Lower lobe of right lung (tissue), 2 donors: ENCODE data around the gene NTN3. TPM values are rescaled to one million over a fixed set of nuclear protein-coding genes. Genes with fewer than 3 reads are reported as not detected.
A peak's percentile ranks its signal among the peaks of the same experiment; 100 is the strongest.

Experiments
- ATAC-seq, 2 donors: fragments of 200-7000 bp; cut with Tn5 transposase; one replicate each; pipeline ENCODE4 v1.9.1; 2020 to 2022; ENCODE audit warnings: mild to moderate bottlenecking in 2 of 2, moderate library complexity in 2 of 2
- DNase-seq: peaks from one replicate; pipeline ENCODE4 v3.0.0-alpha.2; 2020
- H3K27ac ChIP-seq: fragments of 200-600 bp; one replicate; pipeline ENCODE4 v1.8.0; 2022
- H3K27me3 ChIP-seq: fragments of 200-600 bp; one replicate; pipeline ENCODE4 v1.8.0; 2022; ENCODE audit warnings: low read depth
- H3K36me3 ChIP-seq: fragments of 200-600 bp; one replicate; pipeline ENCODE4 v1.8.0; 2022; ENCODE audit warnings: mild to moderate bottlenecking
- H3K4me1 ChIP-seq: fragments of 200-600 bp; one replicate; pipeline ENCODE4 v1.8.0; 2022
- H3K4me3 ChIP-seq: fragments of 200-600 bp; one replicate; pipeline ENCODE4 v1.8.0; 2022; ENCODE audit warnings: mild to moderate bottlenecking
- H3K9me3 ChIP-seq: fragments of 200-600 bp; one replicate; pipeline ENCODE4 v1.8.0; 2022
- intact Hi-C: fragments of 100-400 bp; cut with DNase I; formaldehyde crosslinking; loops from one replicate; pipeline ENCODE4 v1.11.0; 2022
- total RNA-seq: library from RNA; stranded (reverse); fragmentation: NEBNext Ultra II Directional; extraction: Animal tissue kit (Norgen Biotek cat#: 25700); gene quantifications from one replicate; pipeline ENCODE4 v1.2.1, GENCODE V29; 2021
- TF ChIP-seq, protein P1 (sequence below): fragments of 200-600 bp; IDR thresholded peaks from one replicate; pipeline ENCODE4 v1.8.0; 2022; ENCODE audit warnings: antibody characterized with exemption, mild to moderate bottlenecking
- donor health status: DM: no; HTN: yes; CAD: no; lungs with severe emphysema.

The NTN3 gene
- total RNA-seq, 1 donor from 2014 or later = 0.24 TPM

DNA sequence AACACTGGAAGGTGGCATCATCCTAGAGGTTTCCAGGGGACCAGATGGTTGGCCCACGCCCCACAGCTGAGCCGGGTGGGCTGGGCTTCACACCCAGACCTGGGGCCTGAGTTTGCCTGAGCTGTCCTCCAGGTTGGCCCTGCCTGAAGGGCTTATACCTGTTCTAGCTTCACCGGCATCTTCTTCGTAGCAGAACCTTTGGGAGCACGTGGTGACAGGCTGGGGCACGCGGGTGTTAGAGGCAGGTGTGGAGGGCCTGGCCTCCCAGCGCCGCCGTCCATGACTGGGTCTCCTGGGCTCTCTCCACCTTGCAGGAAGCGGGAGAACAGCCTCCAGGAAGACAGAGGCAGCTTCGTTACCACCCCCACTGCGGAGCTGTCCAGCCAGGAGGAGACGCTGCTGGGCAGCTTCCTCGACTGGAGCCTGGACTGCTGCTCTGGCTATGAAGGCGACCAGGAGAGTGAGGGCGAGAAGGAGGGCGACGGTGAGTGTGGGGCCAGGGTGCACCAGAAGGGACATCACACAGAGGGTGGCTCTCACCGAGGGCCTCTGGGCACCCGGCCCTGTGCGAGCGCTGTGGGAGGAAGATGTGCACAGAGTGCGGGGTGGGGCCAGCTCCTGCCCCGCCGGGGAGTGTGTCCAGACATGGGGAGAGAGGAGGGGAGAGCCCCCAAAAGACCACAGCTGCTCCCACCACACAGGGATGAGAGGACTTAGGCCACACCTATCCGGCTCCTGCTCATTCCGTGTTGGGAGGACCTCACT lies 15.8 kb upstream of the NTN3 start:
- no peak for DNase-seq
- no peaks in the 10 kb centered on the region for H3K9me3 ChIP-seq
- H3K27me3 ChIP-seq = no peaks in the 10 kb centered on the region
- peaks cover 12% of the 10 kb centered on the region for H3K4me1 ChIP-seq
- intact Hi-C loops = no loop called here
- no peak overlapping the region for H3K4me3 ChIP-seq
- TF ChIP-seq, protein P1, sequence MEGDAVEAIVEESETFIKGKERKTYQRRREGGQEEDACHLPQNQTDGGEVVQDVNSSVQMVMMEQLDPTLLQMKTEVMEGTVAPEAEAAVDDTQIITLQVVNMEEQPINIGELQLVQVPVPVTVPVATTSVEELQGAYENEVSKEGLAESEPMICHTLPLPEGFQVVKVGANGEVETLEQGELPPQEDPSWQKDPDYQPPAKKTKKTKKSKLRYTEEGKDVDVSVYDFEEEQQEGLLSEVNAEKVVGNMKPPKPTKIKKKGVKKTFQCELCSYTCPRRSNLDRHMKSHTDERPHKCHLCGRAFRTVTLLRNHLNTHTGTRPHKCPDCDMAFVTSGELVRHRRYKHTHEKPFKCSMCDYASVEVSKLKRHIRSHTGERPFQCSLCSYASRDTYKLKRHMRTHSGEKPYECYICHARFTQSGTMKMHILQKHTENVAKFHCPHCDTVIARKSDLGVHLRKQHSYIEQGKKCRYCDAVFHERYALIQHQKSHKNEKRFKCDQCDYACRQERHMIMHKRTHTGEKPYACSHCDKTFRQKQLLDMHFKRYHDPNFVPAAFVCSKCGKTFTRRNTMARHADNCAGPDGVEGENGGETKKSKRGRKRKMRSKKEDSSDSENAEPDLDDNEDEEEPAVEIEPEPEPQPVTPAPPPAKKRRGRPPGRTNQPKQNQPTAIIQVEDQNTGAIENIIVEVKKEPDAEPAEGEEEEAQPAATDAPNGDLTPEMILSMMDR = no peak
- H3K36me3 ChIP-seq = peaks cover 13% of the 10 kb centered on the region
- no peak overlapping the region for H3K27ac ChIP-seq
- ATAC-seq = no peak

DNA sequence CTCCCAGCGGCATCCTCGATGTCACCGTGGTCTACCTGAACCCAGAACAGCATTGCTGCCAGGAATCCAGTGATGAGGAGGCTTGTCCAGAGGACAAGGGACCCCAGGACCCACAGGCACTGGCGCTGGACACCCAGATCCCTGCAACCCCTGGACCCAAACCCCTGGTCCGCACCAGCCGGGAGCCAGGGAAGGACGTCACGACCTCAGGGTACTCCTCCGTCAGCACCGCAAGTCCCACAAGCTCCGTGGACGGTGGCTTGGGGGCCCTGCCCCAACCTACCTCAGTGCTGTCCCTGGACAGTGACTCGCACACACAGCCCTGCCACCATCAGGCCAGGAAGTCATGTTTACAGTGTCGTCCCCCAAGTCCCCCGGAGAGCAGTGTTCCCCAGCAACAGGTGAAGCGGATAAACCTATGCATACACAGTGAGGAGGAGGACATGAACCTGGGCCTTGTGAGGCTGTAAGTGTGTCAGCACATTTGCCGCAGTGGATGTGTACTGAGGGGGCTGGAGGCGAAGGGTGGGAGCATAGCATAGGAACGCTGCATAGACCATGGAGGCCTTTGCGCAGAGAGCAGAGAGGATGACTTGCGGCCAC lies 14.4 kb upstream of the NTN3 start:
- Histone ChIP-seq H3K4me3 (no peak overlapping the region), H3K9me3 (no peaks in the 10 kb centered on the region), H3K27ac (no peak overlapping the region), H3K27me3 (no peaks in the 10 kb centered on the region), H3K4me1 (peaks cover 16% of the 10 kb centered on the region), H3K36me3 (peaks cover 13% of the 10 kb centered on the region)
- intact Hi-C loops = no loop called here
- no peak for DNase-seq
- TF ChIP-seq, protein P1 = no peak
- no peak for ATAC-seq

DNA sequence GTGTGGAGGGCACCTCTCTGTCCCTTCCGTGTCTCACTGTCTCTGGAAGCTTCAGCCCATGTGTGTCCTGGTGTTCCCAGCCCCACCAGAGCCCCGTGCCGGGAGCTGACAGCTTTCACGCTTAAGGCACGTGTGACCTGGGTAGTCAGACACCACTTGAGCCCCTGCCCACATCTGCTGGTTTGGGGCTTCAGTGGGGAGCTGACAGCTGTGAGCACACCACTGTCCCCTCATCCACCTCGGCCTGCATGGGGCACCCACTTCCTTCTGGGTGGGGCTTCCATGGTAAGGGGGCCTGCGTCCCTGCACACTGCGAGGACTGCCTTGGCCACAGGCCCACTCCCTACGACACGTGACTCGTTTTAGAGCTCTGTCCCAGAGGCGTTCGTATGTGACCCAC lies 13.8 kb upstream of the NTN3 start:
- H3K27me3 ChIP-seq = no peaks in the 10 kb centered on the region
- peaks cover 13% of the 10 kb centered on the region for H3K36me3 ChIP-seq
- intact Hi-C loops = no loop called here
- peaks cover 16% of the 10 kb centered on the region for H3K4me1 ChIP-seq
- no peak overlapping the region for H3K27ac ChIP-seq
- H3K9me3 ChIP-seq = no peaks in the 10 kb centered on the region
- DNase-seq = no peak
- TF ChIP-seq, protein P1 = no peak
- ATAC-seq = no peak
- no peak overlapping the region for H3K4me3 ChIP-seq

DNA sequence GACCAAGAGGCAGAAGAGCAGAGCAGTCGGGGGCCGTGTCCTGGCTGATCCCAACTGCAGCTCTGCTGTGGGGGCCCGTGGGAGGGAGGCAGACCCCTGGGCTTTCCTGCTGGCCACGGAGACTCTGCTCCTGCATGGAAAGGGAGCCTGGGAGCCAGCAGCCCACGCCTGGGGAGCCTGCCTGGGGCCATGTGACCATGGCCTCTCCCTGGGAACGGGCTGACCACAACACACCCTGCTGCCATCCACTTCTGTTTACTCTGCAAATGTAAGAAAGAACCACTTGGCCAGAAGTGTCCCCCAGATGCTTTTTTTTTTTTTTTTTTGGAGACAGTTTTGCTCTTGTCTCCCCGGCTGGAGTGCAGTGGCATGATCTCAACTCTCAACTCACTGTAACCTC lies 13.2 kb upstream of the NTN3 start:
- peaks cover 13% of the 10 kb centered on the region for H3K36me3 ChIP-seq
- no peak overlapping the region for H3K27ac ChIP-seq
- TF ChIP-seq, protein P1 = no peak
- H3K4me3 ChIP-seq = no peak overlapping the region
- H3K27me3 ChIP-seq = no peaks in the 10 kb centered on the region
- ATAC-seq = peak; percentile 20
- DNase-seq = no peak
- intact Hi-C loops = no loop called here
- peaks cover 16% of the 10 kb centered on the region for H3K4me1 ChIP-seq
- H3K9me3 ChIP-seq = no peaks in the 10 kb centered on the region

DNA sequence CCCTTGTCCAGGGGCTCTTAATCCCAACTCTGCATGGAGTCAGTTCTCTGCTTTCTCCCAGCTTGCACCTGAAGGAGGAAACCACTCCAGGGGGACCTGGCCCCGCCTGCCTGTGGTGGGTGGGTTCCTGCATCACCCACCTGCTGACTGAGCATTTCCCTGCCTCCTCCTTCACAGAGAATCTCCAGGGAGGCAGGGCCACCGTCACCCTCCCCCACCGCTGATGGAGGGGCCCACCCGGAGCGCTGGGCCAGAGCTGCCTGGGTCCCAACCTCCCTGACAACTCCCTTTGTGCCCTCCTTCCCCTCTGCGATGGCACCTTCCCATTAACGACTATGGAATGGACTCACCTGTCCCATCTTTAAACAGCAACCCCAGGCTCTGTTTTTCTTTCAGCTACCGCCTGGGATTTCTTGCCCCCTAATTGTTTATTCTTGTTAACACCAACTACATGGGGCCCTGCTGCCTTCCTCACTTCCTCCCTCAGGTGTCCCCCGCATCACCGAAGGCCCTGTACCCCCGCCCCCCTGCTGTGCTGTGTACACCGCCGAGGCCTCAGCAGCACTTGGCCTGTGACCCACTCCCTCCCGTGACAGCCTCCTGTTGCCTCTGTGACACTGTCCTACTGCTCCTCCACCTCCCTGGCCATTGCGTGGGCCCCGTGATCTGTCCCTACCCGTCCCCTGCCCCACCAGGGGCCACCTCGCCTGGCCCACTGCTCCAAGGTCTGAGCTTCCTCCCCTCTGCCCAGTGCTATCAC lies 12.0 kb upstream of the NTN3 start:
- Histone ChIP-seq H3K27ac (no peak overlapping the region), H3K4me1 (peaks cover 16% of the 10 kb centered on the region), H3K4me3 (peak overlapping the region; percentile 67), H3K36me3 (peaks cover 4% of the 10 kb centered on the region), H3K9me3 (no peaks in the 10 kb centered on the region), H3K27me3 (no peaks in the 10 kb centered on the region)
- intact Hi-C loops = no loop called here
- TF ChIP-seq, protein P1 = no peak
- ATAC-seq = peak in 1 of 2 donors; percentile 3
- no peak for DNase-seq
